Stimulated activated naive B cell treated with anti-CD40 and anti-IgM and Interleukin-4, amounts not matched to agents 10 μg/mL and 1 μg/mL and 100 μg/mL, for 72 hours (primary cell): Measurements from ENCODE around the gene THBS4.

Experiments
- ATAC-seq, 2 donors: fragments of 150-1000 bp; cut with Tn5 transposase; replicated peaks; 2 replicates each; pipeline ENCODE4 v1.10.0; 2021; ENCODE audit warnings: moderate library complexity in 1 of 2
- DNase-seq: peaks from one replicate; pipeline ENCODE4 v3.0.0; 2021
- H3K27ac Mint-ChIP-seq: one replicate; pipeline ENCODE4 v1.8.0; 2022; ENCODE audit warnings: mild to moderate bottlenecking, mixed read lengths
- H3K27me3 Mint-ChIP-seq, 2 donors: one replicate each; pipeline ENCODE4 v1.8.0; 2022; ENCODE audit warnings: mixed read lengths in 2 of 2
- H3K36me3 Mint-ChIP-seq, 2 donors: one replicate each; pipeline ENCODE4 v1.8.0; 2022; ENCODE audit warnings: mixed read lengths in 2 of 2, mild to moderate bottlenecking in 1 of 2
- H3K4me1 Mint-ChIP-seq, 2 donors: one replicate each; pipeline ENCODE4 v1.8.0; 2022; ENCODE audit warnings: mixed read lengths in 2 of 2, mild to moderate bottlenecking in 1 of 2
- H3K4me3 Mint-ChIP-seq, 2 donors: one replicate each; pipeline ENCODE4 v1.8.0; 2022; ENCODE audit warnings: mild to moderate bottlenecking in 2 of 2, mixed read lengths in 2 of 2, moderate library complexity in 1 of 2
- H3K9me3 Mint-ChIP-seq, 2 donors: one replicate each; pipeline ENCODE4 v1.8.0; 2022; ENCODE audit warnings: mixed read lengths in 2 of 2, mild to moderate bottlenecking in 1 of 2

Gene THBS4

GRCh38 chr5:80060966-80061365 lies 25.8 kb downstream of the THBS4 start:
- Mint-ChIP-seq H3K4me3 (no peak overlapping the region), H3K36me3 (no peaks in the 10 kb centered on the region), H3K9me3 (no peaks in the 10 kb centered on the region), H3K27me3 (no peaks in the 10 kb centered on the region), H3K27ac (no peak overlapping the region), H3K4me1 (no peaks in the 10 kb centered on the region)
- no peak for DNase-seq
- no peak for ATAC-seq

GRCh38 chr5:80061547-80061946 lies 26.4 kb downstream of the THBS4 start:
- H3K4me1 Mint-ChIP-seq, result no peaks in the 10 kb centered on the region
- no peak for DNase-seq
- no peak overlapping the region for H3K27ac Mint-ChIP-seq
- H3K4me3 Mint-ChIP-seq, result no peak overlapping the region
- no peaks in the 10 kb centered on the region for H3K9me3 Mint-ChIP-seq
- no peak for ATAC-seq
- H3K36me3 Mint-ChIP-seq, result no peaks in the 10 kb centered on the region
- H3K27me3 Mint-ChIP-seq, result no peaks in the 10 kb centered on the region

GRCh38 chr5:80064124-80064523 lies 29.0 kb downstream of the THBS4 start:
- H3K4me1 Mint-ChIP-seq, result no peaks in the 10 kb centered on the region
- H3K27ac Mint-ChIP-seq, result no peak overlapping the region
- no peaks in the 10 kb centered on the region for H3K27me3 Mint-ChIP-seq
- H3K9me3 Mint-ChIP-seq, result no peaks in the 10 kb centered on the region
- ATAC-seq, result no peak
- H3K4me3 Mint-ChIP-seq, result no peak overlapping the region
- no peak for DNase-seq
- no peaks in the 10 kb centered on the region for H3K36me3 Mint-ChIP-seq

- H3K4me3 Mint-ChIP-seq, result no peak overlapping the region
- no peaks in the 10 kb centered on the region for H3K36me3 Mint-ChIP-seq
- H3K4me1 Mint-ChIP-seq, result peaks cover 11 to 19% of the 10 kb centered on the region in 2 donors
- DNase-seq (no peak), ATAC-seq (no peak)
- H3K27ac Mint-ChIP-seq, result no peak overlapping the region
- H3K27me3 Mint-ChIP-seq, result no peaks in the 10 kb centered on the region
- H3K9me3 Mint-ChIP-seq, result no peaks in the 10 kb centered on the region
These were observed 31.9 kb downstream of the THBS4 start for GRCh38 chr5:80067016-80067415.

GRCh38 chr5:80067531-80068245 lies 32.5 kb downstream of the THBS4 start:
- no peaks in the 10 kb centered on the region for H3K27me3 Mint-ChIP-seq
- H3K36me3 Mint-ChIP-seq, result no peaks in the 10 kb centered on the region
- no peak for DNase-seq
- ATAC-seq, result no peak
- peaks cover 11 to 19% of the 10 kb centered on the region in 2 donors for H3K4me1 Mint-ChIP-seq
- H3K9me3 Mint-ChIP-seq, result no peaks in the 10 kb centered on the region
- H3K4me3 Mint-ChIP-seq, result no peak overlapping the region
- no peak overlapping the region for H3K27ac Mint-ChIP-seq

- ATAC-seq (no peak), DNase-seq (no peak)
- Mint-ChIP-seq H3K27ac (no peak overlapping the region), H3K4me1 (peaks cover 11 to 19% of the 10 kb centered on the region in 2 donors), H3K9me3 (no peaks in the 10 kb centered on the region), H3K27me3 (no peaks in the 10 kb centered on the region), H3K4me3 (no peak overlapping the region), H3K36me3 (no peaks in the 10 kb centered on the region)
These were observed 33.1 kb downstream of the THBS4 start for GRCh38 chr5:80068246-80068636.

- no peak overlapping the region for H3K4me3 Mint-ChIP-seq
- no peaks in the 10 kb centered on the region for H3K36me3 Mint-ChIP-seq
- no peak overlapping the region for H3K27ac Mint-ChIP-seq
- DNase-seq (no peak), ATAC-seq (no peak)
- peaks cover 11 to 19% of the 10 kb centered on the region in 2 donors for H3K4me1 Mint-ChIP-seq
- H3K9me3 Mint-ChIP-seq, result no peaks in the 10 kb centered on the region
- H3K27me3 Mint-ChIP-seq, result no peaks in the 10 kb centered on the region
These were observed 33.6 kb downstream of the THBS4 start for GRCh38 chr5:80068775-80069174.

- Mint-ChIP-seq H3K36me3 (no peaks in the 10 kb centered on the region), H3K27me3 (no peaks in the 10 kb centered on the region), H3K4me3 (no peak overlapping the region), H3K4me1 (peaks cover 11 to 19% of the 10 kb centered on the region in 2 donors), H3K27ac (no peak overlapping the region), H3K9me3 (no peaks in the 10 kb centered on the region)
- no peak for DNase-seq
- ATAC-seq, result no peak
These were observed 34.2 kb downstream of the THBS4 start for GRCh38 chr5:80069251-80069800.

- Mint-ChIP-seq H3K36me3 (no peaks in the 10 kb centered on the region), H3K27me3 (no peaks in the 10 kb centered on the region), H3K9me3 (no peaks in the 10 kb centered on the region), H3K4me1 (peaks cover 11 to 19% of the 10 kb centered on the region in 2 donors), H3K27ac (no peak overlapping the region), H3K4me3 (no peak overlapping the region)
- ATAC-seq (peak; percentile 28 to 38), DNase-seq (no peak)
These were observed 34.8 kb downstream of the THBS4 start for GRCh38 chr5:80069918-80070318.

GRCh38 chr5:80070338-80071056 lies 35.3 kb downstream of the THBS4 start:
- Mint-ChIP-seq H3K27me3 (no peaks in the 10 kb centered on the region), H3K27ac (no peak overlapping the region), H3K36me3 (no peaks in the 10 kb centered on the region), H3K9me3 (no peaks in the 10 kb centered on the region), H3K4me1 (peaks cover 11 to 19% of the 10 kb centered on the region in 2 donors), H3K4me3 (no peak overlapping the region)
- ATAC-seq (peak; percentile 88), DNase-seq (no peak)

GRCh38 chr5:80071510-80072021 lies 36.4 kb downstream of the THBS4 start:
- Mint-ChIP-seq H3K27ac (no peak overlapping the region), H3K9me3 (no peaks in the 10 kb centered on the region), H3K4me1 (peaks cover 11 to 19% of the 10 kb centered on the region in 2 donors), H3K4me3 (no peak overlapping the region), H3K27me3 (no peaks in the 10 kb centered on the region), H3K36me3 (no peaks in the 10 kb centered on the region)
- no peak for ATAC-seq
- DNase-seq, result no peak

- ATAC-seq, result no peak
- Mint-ChIP-seq H3K36me3 (no peaks in the 10 kb centered on the region), H3K9me3 (no peaks in the 10 kb centered on the region), H3K27me3 (no peaks in the 10 kb centered on the region), H3K4me1 (peaks cover 11 to 19% of the 10 kb centered on the region in 2 donors), H3K4me3 (no peak overlapping the region), H3K27ac (no peak overlapping the region)
- DNase-seq, result no peak
These were observed 37.2 kb downstream of the THBS4 start for GRCh38 chr5:80072103-80073073.

GRCh38 chr5:80076131-80077050 lies 41.2 kb downstream of the THBS4 start:
- Mint-ChIP-seq H3K4me3 (no peak overlapping the region), H3K9me3 (no peaks in the 10 kb centered on the region), H3K27ac (no peak overlapping the region), H3K36me3 (no peaks in the 10 kb centered on the region), H3K27me3 (no peaks in the 10 kb centered on the region), H3K4me1 (no peaks in the 10 kb centered on the region)
- no peak for ATAC-seq
- DNase-seq, result no peak
